Measurements from ENCODE around the gene KIF25.

The KIF25 gene

GRCh38 chr6:168089186-168090063, 92.0 kb downstream of the KIF25 start:
- no peak for DNase-seq (ENCODE audit: low read depth in 2 of 2)

GRCh38 chr6:168090064-168090690, 92.7 kb downstream of the KIF25 start:
- no peak for DNase-seq (ENCODE audit: low read depth in 2 of 2)

- DNase-seq (ENCODE audit: low read depth in 2 of 2) = no peak
Measured at GRCh38 chr6:168090706-168091105, 93.2 kb downstream of the KIF25 start.

- no peak for DNase-seq (ENCODE audit: low read depth in 2 of 2)
Measured at GRCh38 chr6:168091381-168092264, 94.2 kb downstream of the KIF25 start.

- no peak for DNase-seq (ENCODE audit: low read depth in 2 of 2)
Measured at GRCh38 chr6:168092541-168092940, 95.1 kb downstream of the KIF25 start.

- DNase-seq (ENCODE audit: low read depth in 2 of 2) = no peak
Measured at GRCh38 chr6:168093071-168093505, 95.6 kb downstream of the KIF25 start.

- no peak for DNase-seq (ENCODE audit: low read depth in 2 of 2)
Measured at GRCh38 chr6:168093634-168094033, 96.2 kb downstream of the KIF25 start.

All from stimulated activated CD4-positive, alpha-beta T cell treated with anti-CD3 and anti-CD28 coated beads, Interleukin-4, amount 100 ng/mL, for 48 hours (primary cell).